Thoracic aorta (tissue), 2 donors: ENCODE measurements around the gene CBX6. TPM values are rescaled to one million over a fixed set of nuclear protein-coding genes. Genes with fewer than 3 reads are reported as not detected.

Experiments used
- ATAC-seq: fragments of 150-250 bp; one replicate; pipeline ENCODE4 v1.8.0; 2017; ENCODE audit warnings: low read depth; ENCODE audit not compliant: insufficient number of reproducible peaks, low FRiP score
- DNase-seq: peaks from one replicate; pipeline ENCODE4 v3.0.0-alpha.2; 2020; ENCODE audit warnings: low spot score
- H3K27ac ChIP-seq, 2 donors: fragments of 200-600 bp; sonication (generic); 1 replicate in 1 of 2; 2 replicates in 1 of 2; pipeline ENCODE4 v1.5.1; 2016; ENCODE audit warnings: mild to moderate bottlenecking in 2 of 2, moderate library complexity in 2 of 2
- H3K27me3 ChIP-seq: fragments of 200-600 bp; sonication (generic); replicated peaks from 2 replicates; pipeline ENCODE4 v1.6.0; 2016; ENCODE audit warnings: mild to moderate bottlenecking; ENCODE audit not compliant: insufficient read depth
- H3K36me3 ChIP-seq: fragments of 200-600 bp; sonication (generic); one replicate; pipeline ENCODE4 v1.5.1; 2016
- H3K4me1 ChIP-seq, 2 donors: fragments of 200-600 bp; sonication (generic); 1 replicate in 1 of 2; 2 replicates in 1 of 2; pipeline versions ENCODE4 v1.5.1 to v1.6.0; 2016; ENCODE audit warnings: low read depth in 2 of 2, mild to moderate bottlenecking in 1 of 2; ENCODE audit not compliant: control insufficient read depth in 1 of 2
- H3K4me3 ChIP-seq: fragments of 200-600 bp; sonication (generic); 2 replicates; pipeline ENCODE4 v1.5.1; 2016; ENCODE audit warnings: mild to moderate bottlenecking
- H3K9me3 ChIP-seq: fragments of 200-600 bp; sonication (generic); 2 replicates; pipeline ENCODE4 v1.5.1; 2016
- total RNA-seq, 2 donors: library from RNA; depleted of rRNA; stranded (reverse); fragments of >200 nt; gene quantifications; one replicate each; pipeline versions ENCODE4 v1.1.0 to v1.2.3, GENCODE V29; 2016
- TF ChIP-seq, protein P1 (sequence below): fragments of 200-600 bp; sonication (generic); IDR thresholded peaks from one replicate; pipeline ENCODE4 v1.5.1; 2019; ENCODE audit warnings: antibody characterized with exemption

CBX6 gene
- total RNA-seq, 2 donors from 2014 or later: 80.1 to 111 TPM

- DNase-seq: no peak
- Histone ChIP-seq H3K27ac (no peak overlapping the region), H3K4me3 (no peak overlapping the region), H3K36me3 (peaks cover 5% of the 10 kb centered on the region), H3K27me3 (no peaks in the 10 kb centered on the region), H3K9me3 (no peaks in the 10 kb centered on the region), H3K4me1 (peaks cover 7 to 23% of the 10 kb centered on the region in 2 donors)
- TF ChIP-seq, protein P1, sequence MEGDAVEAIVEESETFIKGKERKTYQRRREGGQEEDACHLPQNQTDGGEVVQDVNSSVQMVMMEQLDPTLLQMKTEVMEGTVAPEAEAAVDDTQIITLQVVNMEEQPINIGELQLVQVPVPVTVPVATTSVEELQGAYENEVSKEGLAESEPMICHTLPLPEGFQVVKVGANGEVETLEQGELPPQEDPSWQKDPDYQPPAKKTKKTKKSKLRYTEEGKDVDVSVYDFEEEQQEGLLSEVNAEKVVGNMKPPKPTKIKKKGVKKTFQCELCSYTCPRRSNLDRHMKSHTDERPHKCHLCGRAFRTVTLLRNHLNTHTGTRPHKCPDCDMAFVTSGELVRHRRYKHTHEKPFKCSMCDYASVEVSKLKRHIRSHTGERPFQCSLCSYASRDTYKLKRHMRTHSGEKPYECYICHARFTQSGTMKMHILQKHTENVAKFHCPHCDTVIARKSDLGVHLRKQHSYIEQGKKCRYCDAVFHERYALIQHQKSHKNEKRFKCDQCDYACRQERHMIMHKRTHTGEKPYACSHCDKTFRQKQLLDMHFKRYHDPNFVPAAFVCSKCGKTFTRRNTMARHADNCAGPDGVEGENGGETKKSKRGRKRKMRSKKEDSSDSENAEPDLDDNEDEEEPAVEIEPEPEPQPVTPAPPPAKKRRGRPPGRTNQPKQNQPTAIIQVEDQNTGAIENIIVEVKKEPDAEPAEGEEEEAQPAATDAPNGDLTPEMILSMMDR: no peak
- ATAC-seq: no peak
Observed at GRCh38 chr22:38837414-38837928, 34.5 kb downstream of the CBX6 start.

DNA sequence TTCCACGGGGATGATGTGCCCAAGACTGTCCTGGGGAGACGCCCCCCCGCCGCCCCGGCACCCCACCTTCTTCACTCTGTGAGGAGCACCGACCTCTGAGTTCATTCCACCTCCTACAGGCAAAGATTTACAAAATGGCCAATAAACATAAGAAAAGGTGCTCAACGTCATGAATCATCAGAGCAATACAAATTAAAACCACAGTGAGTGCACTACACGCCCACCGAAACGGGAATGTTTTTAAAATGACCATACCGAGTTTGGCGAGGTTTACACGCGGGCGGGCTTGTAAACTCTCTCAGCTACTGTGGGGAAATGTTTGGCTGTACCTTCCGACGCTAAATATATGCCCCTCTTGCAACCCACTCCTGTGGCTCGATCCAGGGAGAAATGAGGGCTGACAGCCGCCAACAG lies 36.1 kb downstream of the CBX6 start:
- TF ChIP-seq, protein P1: no peak
- Histone ChIP-seq H3K4me3 (no peak overlapping the region), H3K27ac (no peak overlapping the region), H3K27me3 (no peaks in the 10 kb centered on the region), H3K36me3 (peaks cover 5% of the 10 kb centered on the region), H3K4me1 (peaks cover 0 to 7% of the 10 kb centered on the region in 2 donors), H3K9me3 (no peaks in the 10 kb centered on the region)
- ATAC-seq (no peak), DNase-seq (no peak)

- H3K9me3 ChIP-seq: no peaks in the 10 kb centered on the region
- peaks cover 5% of the 10 kb centered on the region for H3K36me3 ChIP-seq
- no peaks in the 10 kb centered on the region for H3K4me1 ChIP-seq
- DNase-seq (no peak), ATAC-seq (no peak)
- no peak overlapping the region for H3K27ac ChIP-seq
- H3K27me3 ChIP-seq: no peaks in the 10 kb centered on the region
- no peak overlapping the region for H3K4me3 ChIP-seq
- TF ChIP-seq, protein P1: no peak
Observed at GRCh38 chr22:38834991-38835390, 37.0 kb downstream of the CBX6 start.

- no peak overlapping the region for H3K27ac ChIP-seq
- H3K4me3 ChIP-seq: no peak overlapping the region
- H3K27me3 ChIP-seq: no peaks in the 10 kb centered on the region
- H3K36me3 ChIP-seq: peaks cover 5% of the 10 kb centered on the region
- DNase-seq (no peak), ATAC-seq (no peak)
- no peaks in the 10 kb centered on the region for H3K9me3 ChIP-seq
- TF ChIP-seq, protein P1: no peak
- H3K4me1 ChIP-seq: no peaks in the 10 kb centered on the region
Observed at GRCh38 chr22:38834215-38834953, 37.6 kb downstream of the CBX6 start.

- TF ChIP-seq, protein P1: no peak
- DNase-seq (no peak), ATAC-seq (no peak)
- Histone ChIP-seq H3K9me3 (no peaks in the 10 kb centered on the region), H3K4me3 (no peak overlapping the region), H3K27ac (no peak overlapping the region), H3K27me3 (no peaks in the 10 kb centered on the region), H3K4me1 (no peaks in the 10 kb centered on the region), H3K36me3 (peaks cover 5% of the 10 kb centered on the region)
Observed at GRCh38 chr22:38833061-38833460, 39.0 kb downstream of the CBX6 start.
